ENCODE data around the gene TXNIP. TPM values are rescaled to one million over a fixed set of nuclear protein-coding genes. Genes with fewer than 3 reads are reported as not detected.

Gene TXNIP
- total RNA-seq, 1 donor from 2014 or later, result 213 TPM

DNA sequence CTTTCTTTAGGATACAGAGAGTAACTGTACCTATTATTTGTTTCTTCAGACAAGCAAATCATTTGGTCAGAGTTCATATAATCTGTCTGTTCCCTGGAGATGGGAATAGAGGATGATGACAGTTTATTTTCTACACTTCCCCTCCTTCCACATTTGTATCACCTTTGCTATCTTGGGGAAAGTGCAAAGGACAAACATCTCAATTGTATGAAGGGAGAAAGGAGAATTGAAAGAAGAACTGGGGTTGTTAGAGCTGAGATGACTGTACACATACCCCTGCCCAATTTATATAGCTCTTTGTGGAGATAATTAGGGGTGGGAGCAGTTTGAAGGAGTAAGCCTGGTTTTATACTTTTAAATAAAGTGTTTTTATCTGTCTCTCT is 17.9 kb downstream of the TXNIP start:
- TF ChIP-seq EZH2phosphoT487 (IDR thresholded peaks at IDR 0.05) (no peak), EZH2 (IDR thresholded peaks at IDR 0.05) (no peak)
- TF ChIP-seq, protein P1, sequence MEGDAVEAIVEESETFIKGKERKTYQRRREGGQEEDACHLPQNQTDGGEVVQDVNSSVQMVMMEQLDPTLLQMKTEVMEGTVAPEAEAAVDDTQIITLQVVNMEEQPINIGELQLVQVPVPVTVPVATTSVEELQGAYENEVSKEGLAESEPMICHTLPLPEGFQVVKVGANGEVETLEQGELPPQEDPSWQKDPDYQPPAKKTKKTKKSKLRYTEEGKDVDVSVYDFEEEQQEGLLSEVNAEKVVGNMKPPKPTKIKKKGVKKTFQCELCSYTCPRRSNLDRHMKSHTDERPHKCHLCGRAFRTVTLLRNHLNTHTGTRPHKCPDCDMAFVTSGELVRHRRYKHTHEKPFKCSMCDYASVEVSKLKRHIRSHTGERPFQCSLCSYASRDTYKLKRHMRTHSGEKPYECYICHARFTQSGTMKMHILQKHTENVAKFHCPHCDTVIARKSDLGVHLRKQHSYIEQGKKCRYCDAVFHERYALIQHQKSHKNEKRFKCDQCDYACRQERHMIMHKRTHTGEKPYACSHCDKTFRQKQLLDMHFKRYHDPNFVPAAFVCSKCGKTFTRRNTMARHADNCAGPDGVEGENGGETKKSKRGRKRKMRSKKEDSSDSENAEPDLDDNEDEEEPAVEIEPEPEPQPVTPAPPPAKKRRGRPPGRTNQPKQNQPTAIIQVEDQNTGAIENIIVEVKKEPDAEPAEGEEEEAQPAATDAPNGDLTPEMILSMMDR (IDR thresholded peaks at IDR 0.05), result no peak
- H3K4me3 ChIP-seq, result no peak overlapping the region
- H3K4me1 ChIP-seq, result peaks cover 11% of the 10 kb centered on the region
- H3K4me1 Mint-ChIP-seq, result peaks cover 2% of the 10 kb centered on the region
- no peak for DNase-seq (ENCODE audit: low spot score)
- no peaks in the 10 kb centered on the region for H3K79me2 ChIP-seq (ENCODE audit: low read depth)
- H3K9ac ChIP-seq, result no peak overlapping the region
- no peak overlapping the region for H3K27ac Mint-ChIP-seq
- no peak overlapping the region for H2AFZ ChIP-seq (replicated peaks)
- H3F3A ChIP-seq (ENCODE audit: low read depth), result peaks cover 18% of the 10 kb centered on the region
- H3K4me3 Mint-ChIP-seq, result no peak overlapping the region
- no peaks in the 10 kb centered on the region for H3K36me3 ChIP-seq
- H3K27me3 Mint-ChIP-seq (ENCODE audit: insufficient read depth, low read depth), result peaks cover 4% of the 10 kb centered on the region
- no peak overlapping the region for H3K27ac ChIP-seq
- H3K4me2 ChIP-seq, result peak overlapping the region; percentile 70
- no peaks in the 10 kb centered on the region for H3K27me3 ChIP-seq
- H4K20me1 ChIP-seq (ENCODE audit: low read depth), result no peaks in the 10 kb centered on the region
- H3K9me3 ChIP-seq (ENCODE audit: low read depth), result no peaks in the 10 kb centered on the region
- no peaks in the 10 kb centered on the region for H3K9me3 Mint-ChIP-seq
- H3K36me3 Mint-ChIP-seq, result no peaks in the 10 kb centered on the region

GRCh38 chr1:145977486-145978470 is 18.6 kb downstream of the TXNIP start:
- Histone ChIP-seq H3K4me2 (peak overlapping the region; percentile 19), H3K27me3 (no peaks in the 10 kb centered on the region), H3K9me3 (ENCODE audit: low read depth) (no peaks in the 10 kb centered on the region), H3K27ac (no peak overlapping the region), H3K4me1 (peaks cover 11% of the 10 kb centered on the region), H3K9ac (no peak overlapping the region), H3F3A (ENCODE audit: low read depth) (peaks cover 18% of the 10 kb centered on the region), H3K79me2 (ENCODE audit: low read depth) (no peaks in the 10 kb centered on the region), H3K36me3 (no peaks in the 10 kb centered on the region), H4K20me1 (ENCODE audit: low read depth) (no peaks in the 10 kb centered on the region), H2AFZ (replicated peaks) (peak overlapping the region; percentile 45), H3K4me3 (no peak overlapping the region)
- Mint-ChIP-seq H3K27ac (no peak overlapping the region), H3K4me1 (peaks cover 2% of the 10 kb centered on the region), H3K36me3 (no peaks in the 10 kb centered on the region), H3K9me3 (no peaks in the 10 kb centered on the region), H3K27me3 (ENCODE audit: insufficient read depth, low read depth) (peaks cover 4% of the 10 kb centered on the region), H3K4me3 (no peak overlapping the region)
- TF ChIP-seq, protein P1 (IDR thresholded peaks at IDR 0.05), result peak; percentile 89
- no peak for TF ChIP-seq EZH2 (IDR thresholded peaks at IDR 0.05)
- TF ChIP-seq EZH2phosphoT487 (IDR thresholded peaks at IDR 0.05), result no peak
- DNase-seq (ENCODE audit: low spot score), result peak; percentile 86

DNA sequence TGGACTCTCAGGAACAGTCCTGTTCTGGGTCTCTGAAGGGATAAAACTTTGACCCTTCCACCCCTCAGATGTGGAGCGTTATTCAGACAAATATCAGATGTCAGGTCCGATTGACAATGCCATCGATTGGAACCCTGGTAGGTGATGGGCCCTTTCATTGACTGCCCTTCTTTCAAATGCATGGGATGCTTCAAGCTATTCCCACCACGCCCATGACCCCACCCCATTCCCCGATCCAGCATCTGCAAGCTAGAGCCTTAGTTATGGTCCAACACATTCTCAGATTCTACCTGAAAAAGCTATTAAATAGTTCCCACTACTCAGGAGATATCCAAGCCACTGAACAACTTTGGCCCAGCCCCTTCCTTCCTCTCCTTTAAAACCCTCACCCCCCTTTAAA is 19.4 kb downstream of the TXNIP start:
- Histone ChIP-seq H2AFZ (replicated peaks) (peak overlapping the region; percentile 45), H4K20me1 (ENCODE audit: low read depth) (no peaks in the 10 kb centered on the region), H3K9me3 (ENCODE audit: low read depth) (no peaks in the 10 kb centered on the region), H3K4me2 (peak overlapping the region; percentile 19), H3K4me1 (peaks cover 11% of the 10 kb centered on the region), H3K27me3 (no peaks in the 10 kb centered on the region), H3K27ac (no peak overlapping the region), H3K36me3 (no peaks in the 10 kb centered on the region), H3K9ac (no peak overlapping the region), H3F3A (ENCODE audit: low read depth) (peaks cover 18% of the 10 kb centered on the region), H3K79me2 (ENCODE audit: low read depth) (no peaks in the 10 kb centered on the region), H3K4me3 (no peak overlapping the region)
- H3K27me3 Mint-ChIP-seq (ENCODE audit: insufficient read depth, low read depth), result peaks cover 4% of the 10 kb centered on the region
- no peak for DNase-seq (ENCODE audit: low spot score)
- peaks cover 1% of the 10 kb centered on the region for H3K4me1 Mint-ChIP-seq
- no peak overlapping the region for H3K4me3 Mint-ChIP-seq
- no peak for TF ChIP-seq EZH2phosphoT487 (IDR thresholded peaks at IDR 0.05)
- no peaks in the 10 kb centered on the region for H3K9me3 Mint-ChIP-seq
- no peak overlapping the region for H3K27ac Mint-ChIP-seq
- no peaks in the 10 kb centered on the region for H3K36me3 Mint-ChIP-seq

DNA sequence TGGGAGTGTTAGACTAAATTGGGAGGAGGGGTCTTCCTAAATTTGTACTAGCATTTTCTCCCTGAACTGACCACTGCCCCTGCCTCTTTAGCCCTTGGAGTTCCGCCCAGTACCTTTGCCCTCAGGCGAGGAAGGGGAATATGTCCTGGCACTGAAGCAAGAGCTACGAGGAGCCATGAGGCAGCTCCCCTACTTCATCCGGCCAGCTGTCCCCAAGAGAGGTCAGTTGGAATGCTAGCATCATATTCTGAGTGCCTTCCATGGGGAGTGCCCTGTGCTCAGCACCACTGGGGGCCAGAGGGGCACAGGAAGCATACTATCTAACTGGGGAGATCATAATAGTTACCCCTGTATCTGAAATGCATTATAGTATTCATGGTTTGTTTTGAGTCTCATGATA is 21.2 kb downstream of the TXNIP start:
- Histone ChIP-seq H3K79me2 (ENCODE audit: low read depth) (no peaks in the 10 kb centered on the region), H3K9ac (no peak overlapping the region), H3F3A (ENCODE audit: low read depth) (peaks cover 18% of the 10 kb centered on the region), H3K9me3 (ENCODE audit: low read depth) (no peaks in the 10 kb centered on the region), H3K36me3 (no peaks in the 10 kb centered on the region), H3K4me1 (peaks cover 11% of the 10 kb centered on the region), H3K4me3 (no peak overlapping the region), H3K4me2 (no peak overlapping the region), H4K20me1 (ENCODE audit: low read depth) (no peaks in the 10 kb centered on the region), H3K27me3 (no peaks in the 10 kb centered on the region), H3K27ac (no peak overlapping the region), H2AFZ (replicated peaks) (no peak overlapping the region)
- no peaks in the 10 kb centered on the region for H3K36me3 Mint-ChIP-seq
- H3K4me3 Mint-ChIP-seq, result no peak overlapping the region
- H3K27me3 Mint-ChIP-seq (ENCODE audit: insufficient read depth, low read depth), result no peaks in the 10 kb centered on the region
- no peak overlapping the region for H3K27ac Mint-ChIP-seq
- TF ChIP-seq EZH2 (IDR thresholded peaks at IDR 0.05), result no peak
- TF ChIP-seq, protein P1 (IDR thresholded peaks at IDR 0.05), result no peak
- TF ChIP-seq EZH2phosphoT487 (IDR thresholded peaks at IDR 0.05), result no peak
- DNase-seq (ENCODE audit: low spot score), result no peak
- H3K9me3 Mint-ChIP-seq, result no peaks in the 10 kb centered on the region
- H3K4me1 Mint-ChIP-seq, result no peaks in the 10 kb centered on the region

All from neural progenitor cell (in vitro differentiated cells).